ENCODE measurements around the gene ZSWIM5. TPM values are rescaled to one million over a fixed set of nuclear protein-coding genes. Genes with fewer than 3 reads are reported as not detected.
"Not testable (repeated sequence)": the region's sequence is repeated elsewhere in the genome, so short reads cannot be mapped to it uniquely, and the experiment has no call there.

ZSWIM5 gene
- polyA plus RNA-seq (ENCODE audit: insufficient read length in 10 of 10): under 1 TPM; 0.50 to 0.82 (median 0.59) TPM
- long read RNA-seq, donor 1: 0 reads
- long read RNA-seq, donor 2: 0 reads
- long read RNA-seq, donor 3: 0 reads
- long read RNA-seq, donor 4: 0 reads
- long read RNA-seq, donor 5: 0 reads
- long read RNA-seq, donor 6: 0 reads
- long read RNA-seq, donor 7: 0 reads
- long read RNA-seq, donor 8: 0 reads
- long read RNA-seq, donor 9: 0 reads

- peak; percentile 49 to 82 (median 82) for DNase-seq
Observed at GRCh38 chr1:45205910-45206721, at the start of gene ZSWIM5. TSS of gene ZSWIM5 (minus strand) at chr1:45206605. CDS start at chr1:45206350, 255 bp downstream.

DNA sequence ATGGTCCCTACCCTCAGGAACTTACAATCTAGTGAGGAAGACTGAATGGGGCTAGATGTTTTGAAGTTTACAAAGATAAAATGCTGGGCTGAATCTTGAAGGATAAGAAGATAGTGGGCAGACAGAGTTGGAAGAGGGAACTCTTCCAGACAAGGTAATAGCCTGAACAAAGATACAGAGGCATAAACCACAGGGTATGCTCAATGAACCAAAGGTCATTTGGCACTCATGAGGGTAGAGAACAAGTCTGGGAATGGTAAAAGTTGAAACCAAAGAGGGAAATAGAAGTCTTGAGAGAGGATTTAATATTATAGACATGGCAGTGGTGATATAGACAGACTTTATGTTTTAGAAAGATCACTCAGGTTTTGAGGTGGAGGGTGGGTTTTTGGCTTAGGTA lies 48.1 kb upstream of the ZSWIM5 start:
- no peak for DNase-seq

- DNase-seq: no peak
Observed at GRCh38 chr1:45250544-45250943, 44.1 kb upstream of the ZSWIM5 start.

GRCh38 chr1:45248004-45248403 lies 41.6 kb upstream of the ZSWIM5 start:
- not testable (repeated sequence) for DNase-seq

DNA sequence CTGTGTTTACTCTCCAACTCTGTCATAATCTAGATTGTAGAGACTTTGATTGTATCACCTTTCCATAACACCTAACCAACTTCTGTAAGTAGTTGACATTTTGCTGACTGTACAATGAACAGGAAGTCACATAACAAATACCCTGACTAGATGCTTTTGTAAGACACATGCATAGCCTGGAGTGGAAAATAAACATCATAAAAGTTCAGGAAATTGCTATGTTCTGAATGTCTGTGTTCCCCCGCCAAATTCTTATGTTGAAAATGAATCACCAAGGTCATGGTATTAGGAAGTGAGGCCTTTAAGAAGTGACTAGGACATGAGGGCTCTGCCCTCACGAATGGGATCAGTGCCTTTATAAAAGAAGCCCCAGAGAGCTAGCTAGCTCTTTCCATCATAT lies 40.4 kb upstream of the ZSWIM5 start:
- peak in 1 of 3 donors; percentile 8 for DNase-seq

DNA sequence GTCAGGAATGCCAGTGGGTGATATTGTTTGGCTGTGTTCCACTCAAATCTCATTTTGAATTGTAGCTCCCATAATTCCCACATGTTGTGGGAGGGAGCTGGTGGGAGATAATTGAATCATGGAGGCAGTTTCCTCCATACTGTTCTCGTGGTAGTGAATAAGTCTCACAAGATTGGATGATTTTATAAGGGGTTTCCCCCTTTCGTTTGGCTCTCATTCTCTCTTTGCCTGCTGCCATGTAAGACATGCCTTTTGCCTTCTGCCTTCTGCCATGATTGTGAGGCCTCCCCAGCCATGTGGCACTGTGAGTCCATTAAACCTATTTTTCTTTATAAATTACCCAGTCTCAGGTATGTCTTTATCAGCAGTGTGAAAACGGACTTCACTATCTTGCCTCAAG lies 40.0 kb upstream of the ZSWIM5 start:
- DNase-seq: not testable (repeated sequence)

DNA sequence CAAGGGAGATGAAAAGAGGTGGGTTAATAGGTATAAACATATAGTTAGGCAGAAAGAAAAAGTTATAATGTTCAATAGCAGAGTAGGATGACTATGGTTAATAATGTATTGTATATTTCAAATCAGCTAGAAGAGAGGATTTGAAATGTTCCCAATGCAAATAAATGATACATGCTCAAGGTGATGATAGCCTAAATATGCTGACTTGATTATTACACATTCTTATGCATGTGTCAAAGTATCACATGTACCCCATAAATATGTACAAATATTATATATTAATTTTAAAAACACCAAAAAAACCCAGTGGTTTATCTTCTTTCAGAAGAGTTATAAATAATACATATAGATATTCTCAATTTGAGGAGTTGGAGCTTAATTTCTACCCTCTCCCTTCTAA lies 38.3 kb upstream of the ZSWIM5 start:
- DNase-seq: no peak

DNA sequence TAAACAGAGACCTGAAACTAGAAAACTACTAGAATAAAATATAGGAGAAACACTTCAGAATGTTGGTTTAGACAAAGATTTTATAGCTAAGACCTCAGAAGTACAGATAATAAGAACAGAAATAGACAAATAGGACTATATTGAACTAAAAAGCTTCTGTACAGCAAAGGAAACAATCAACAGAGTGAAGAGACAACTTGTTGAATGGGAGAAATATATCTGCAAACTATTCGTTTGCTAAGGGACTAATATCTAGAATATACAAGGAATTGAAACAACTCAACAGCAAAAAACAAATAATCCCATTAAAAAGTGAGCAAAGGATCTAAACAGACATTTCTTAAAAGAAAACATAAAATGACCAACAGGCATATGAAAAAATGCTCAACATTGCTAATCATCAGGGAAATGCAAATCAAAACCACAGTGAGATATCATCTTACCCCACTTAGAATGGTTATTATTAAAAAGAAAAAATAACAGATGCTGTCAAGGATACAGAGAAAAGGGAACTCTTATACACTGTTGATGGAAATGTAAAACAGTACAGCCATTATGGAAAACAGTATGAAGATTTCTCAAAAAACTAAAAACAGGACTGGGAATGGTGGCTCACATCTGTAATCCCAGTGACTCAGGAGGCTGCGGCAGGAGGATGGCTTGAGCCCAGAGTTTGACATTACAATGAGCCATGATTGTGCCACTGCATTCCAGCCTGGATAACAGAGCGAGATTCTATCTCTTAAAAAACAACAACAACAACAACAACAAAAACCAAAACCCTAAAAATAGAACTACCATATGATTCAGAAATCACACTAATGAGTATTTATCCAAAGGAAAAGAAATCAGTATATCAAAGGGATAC lies 37.3 kb upstream of the ZSWIM5 start:
- no peak for DNase-seq

GRCh38 chr1:45238846-45239245 lies 32.4 kb upstream of the ZSWIM5 start:
- no peak for DNase-seq

- DNase-seq: no peak
Observed at GRCh38 chr1:45236136-45236535, 29.7 kb upstream of the ZSWIM5 start.

DNA sequence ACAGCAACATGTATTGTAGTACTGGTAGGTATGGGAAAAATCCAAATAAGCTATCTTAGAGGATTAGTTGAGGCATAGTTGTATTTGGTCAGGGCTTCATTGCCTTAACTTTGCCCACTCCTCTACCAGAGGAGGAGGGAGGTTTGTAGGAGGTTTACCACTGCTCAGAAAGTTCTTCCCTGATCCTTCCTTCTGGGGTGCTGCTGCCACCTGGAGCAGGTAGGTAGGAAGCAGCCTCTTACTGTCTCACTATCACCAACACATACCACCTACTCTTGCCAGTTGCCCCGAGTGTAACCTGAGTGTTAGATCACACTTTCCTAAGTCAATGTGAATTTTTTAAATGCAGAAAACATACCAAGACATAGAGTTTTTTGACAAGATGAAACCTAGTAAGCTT lies 24.1 kb upstream of the ZSWIM5 start:
- no peak for DNase-seq

DNA sequence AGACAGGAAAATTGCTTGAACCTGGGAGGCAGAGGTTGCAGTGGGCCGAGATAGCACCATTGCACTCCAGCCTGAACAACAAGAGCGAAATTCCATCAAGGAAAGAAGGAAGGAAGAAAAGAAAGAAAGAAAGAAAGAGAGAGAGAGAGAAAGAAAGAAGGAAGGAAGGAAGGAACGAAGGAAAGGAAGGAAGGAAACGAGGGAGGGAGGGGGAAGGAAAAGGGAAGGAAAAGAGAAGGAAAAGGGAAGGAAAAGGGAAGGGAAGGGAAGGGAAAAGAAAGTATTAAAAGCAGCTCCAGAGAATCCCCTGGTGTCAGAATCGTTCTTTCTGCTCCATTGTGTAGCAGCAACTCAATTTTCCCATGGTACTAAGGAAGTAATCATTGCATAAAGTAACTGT lies 19.2 kb upstream of the ZSWIM5 start:
- no peak for DNase-seq

GRCh38 chr1:45223710-45224109 lies 17.3 kb upstream of the ZSWIM5 start:
- not testable (repeated sequence) for DNase-seq

DNA sequence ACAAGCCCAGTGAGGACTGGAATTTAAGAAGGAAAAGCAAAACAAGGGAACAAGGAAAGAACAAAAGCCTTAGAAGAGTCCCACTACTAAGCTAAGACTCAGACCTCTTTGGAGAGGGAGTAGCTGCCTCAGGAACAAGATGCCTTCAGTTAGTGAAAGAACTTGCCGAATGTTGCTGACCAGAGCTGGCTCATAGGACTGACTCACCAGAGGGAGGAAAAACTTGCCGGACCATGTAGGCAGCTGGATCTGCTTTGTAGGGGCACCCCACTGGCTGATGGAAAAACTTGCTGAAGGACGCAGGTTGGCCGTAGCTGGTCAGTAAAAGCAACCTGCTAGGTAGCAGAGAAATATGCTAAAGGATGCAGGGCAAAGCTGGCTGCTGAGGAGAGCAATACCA lies 15.3 kb upstream of the ZSWIM5 start:
- no peak for DNase-seq

DNA sequence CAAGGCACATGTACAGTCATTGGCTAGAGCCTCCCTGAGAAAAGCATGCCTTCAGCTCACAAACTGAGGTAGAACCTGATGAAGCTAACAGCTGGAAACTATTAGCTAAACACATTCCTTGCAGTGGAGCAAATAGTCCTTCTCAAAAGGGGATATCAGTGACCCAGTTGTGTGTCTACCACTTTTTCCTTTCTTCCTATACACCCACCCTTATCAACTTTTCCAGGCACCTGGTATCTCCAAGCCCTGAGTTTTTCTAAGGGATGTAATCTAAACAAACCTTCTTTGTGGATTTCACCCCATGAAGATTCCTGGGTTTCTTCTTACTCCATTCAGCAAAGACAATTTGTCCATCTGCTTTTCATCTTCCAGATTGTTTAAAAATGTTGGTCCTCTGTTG lies 10.5 kb upstream of the ZSWIM5 start:
- no peak for DNase-seq

GRCh38 chr1:45216200-45216541 lies 9.8 kb upstream of the ZSWIM5 start:
- no peak for DNase-seq

GRCh38 chr1:45215485-45216199 lies 9.2 kb upstream of the ZSWIM5 start:
- no peak for DNase-seq

GRCh38 chr1:45213892-45214291 lies 7.5 kb upstream of the ZSWIM5 start:
- no peak for DNase-seq

DNA sequence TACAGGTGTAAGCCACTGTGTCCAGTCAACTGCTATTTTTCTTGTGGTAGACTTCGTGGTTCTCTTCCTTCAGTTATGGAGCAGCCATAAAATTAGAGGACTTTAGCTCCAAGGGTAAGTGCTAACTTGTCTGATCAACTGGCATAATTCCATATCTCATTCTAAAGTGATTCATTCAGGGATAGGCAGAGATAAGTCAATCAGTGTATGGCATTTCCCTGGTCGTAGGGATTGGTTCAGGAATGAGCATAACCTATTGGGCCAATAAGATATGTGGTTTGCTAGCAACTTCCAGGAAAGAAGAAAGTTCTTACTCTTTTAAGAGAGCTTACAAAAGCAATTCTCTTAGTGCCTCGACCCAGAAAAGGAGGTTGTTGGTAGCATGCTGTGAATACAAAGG lies 4.7 kb upstream of the ZSWIM5 start:
- DNase-seq: no peak

DNA sequence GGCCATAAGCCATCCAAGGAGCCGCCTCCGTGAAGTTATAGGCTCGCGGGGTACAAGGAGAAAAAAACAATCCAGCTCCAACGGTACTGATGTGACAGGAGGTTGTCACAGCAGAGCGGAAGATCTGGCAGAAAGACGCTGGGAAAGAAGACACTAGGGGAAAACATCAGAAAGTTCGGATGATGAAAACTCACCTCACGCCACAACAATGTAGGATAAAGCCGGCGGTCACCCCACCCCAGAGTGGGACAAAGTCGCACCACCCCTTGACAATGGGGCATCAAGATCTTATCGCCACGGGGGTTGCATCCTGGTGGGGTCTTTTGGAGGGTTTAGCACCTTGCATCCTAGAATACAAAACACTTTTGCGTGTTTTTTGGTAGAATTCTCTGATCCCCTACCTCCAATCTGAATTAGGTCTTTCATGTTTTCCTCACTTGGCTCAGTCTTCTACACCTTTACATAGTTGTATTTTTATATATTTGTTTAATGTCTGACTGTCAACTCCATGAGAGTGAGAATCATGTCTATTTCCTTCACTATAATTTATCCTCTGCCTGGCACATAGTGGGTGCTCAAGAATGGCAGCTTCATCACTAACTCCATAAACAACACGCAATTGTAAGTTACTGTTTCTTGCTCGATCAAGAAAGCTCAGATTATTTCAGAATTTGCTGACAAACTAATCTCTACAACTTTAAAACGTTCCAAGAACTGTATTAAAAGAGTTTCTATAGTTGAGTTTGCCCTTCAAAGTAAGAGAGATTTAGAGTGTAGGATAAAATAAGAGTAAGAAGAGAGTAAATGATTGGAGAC lies 611 bp upstream of the ZSWIM5 start:
- no peak for DNase-seq
